NB4 (cell line): Measurements from ENCODE around the gene INPP5E.
A peak's percentile ranks its signal among the peaks of the same experiment; 100 is the strongest.

Experiments used
- DNase-seq: peaks from one replicate; pipeline ENCODE4 v3.0.0; 2010; ENCODE audit warnings: low read depth
- H3K4me3 ChIP-seq: one replicate; pipeline ENCODE4 v1.5.1; 2011; ENCODE audit warnings: mild to moderate bottlenecking, low read depth, low read length, moderate library complexity
- MYC ChIP-seq: IDR thresholded peaks from 2 replicates; pipeline ENCODE4 v1.6.1; 2011; ENCODE audit warnings: low read depth, low read length
- POLR2A ChIP-seq: IDR thresholded peaks from 2 replicates; pipeline ENCODE4 v1.6.1; 2011; ENCODE audit warnings: mild to moderate bottlenecking; ENCODE audit not compliant: insufficient read length; ENCODE audit errors: extremely low read depth
- TF ChIP-seq, protein P1 (sequence below): IDR thresholded peaks from one replicate; pipeline ENCODE4 v1.5.1; 2012; ENCODE audit warnings: low read depth, low read length
- TF ChIP-seq, protein P2 (sequence below): IDR thresholded peaks from 2 replicates; pipeline ENCODE4 v1.6.1; 2011; ENCODE audit warnings: low read depth, low read length

The INPP5E gene, protein sequence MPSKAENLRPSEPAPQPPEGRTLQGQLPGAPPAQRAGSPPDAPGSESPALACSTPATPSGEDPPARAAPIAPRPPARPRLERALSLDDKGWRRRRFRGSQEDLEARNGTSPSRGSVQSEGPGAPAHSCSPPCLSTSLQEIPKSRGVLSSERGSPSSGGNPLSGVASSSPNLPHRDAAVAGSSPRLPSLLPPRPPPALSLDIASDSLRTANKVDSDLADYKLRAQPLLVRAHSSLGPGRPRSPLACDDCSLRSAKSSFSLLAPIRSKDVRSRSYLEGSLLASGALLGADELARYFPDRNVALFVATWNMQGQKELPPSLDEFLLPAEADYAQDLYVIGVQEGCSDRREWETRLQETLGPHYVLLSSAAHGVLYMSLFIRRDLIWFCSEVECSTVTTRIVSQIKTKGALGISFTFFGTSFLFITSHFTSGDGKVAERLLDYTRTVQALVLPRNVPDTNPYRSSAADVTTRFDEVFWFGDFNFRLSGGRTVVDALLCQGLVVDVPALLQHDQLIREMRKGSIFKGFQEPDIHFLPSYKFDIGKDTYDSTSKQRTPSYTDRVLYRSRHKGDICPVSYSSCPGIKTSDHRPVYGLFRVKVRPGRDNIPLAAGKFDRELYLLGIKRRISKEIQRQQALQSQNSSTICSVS

DNA sequence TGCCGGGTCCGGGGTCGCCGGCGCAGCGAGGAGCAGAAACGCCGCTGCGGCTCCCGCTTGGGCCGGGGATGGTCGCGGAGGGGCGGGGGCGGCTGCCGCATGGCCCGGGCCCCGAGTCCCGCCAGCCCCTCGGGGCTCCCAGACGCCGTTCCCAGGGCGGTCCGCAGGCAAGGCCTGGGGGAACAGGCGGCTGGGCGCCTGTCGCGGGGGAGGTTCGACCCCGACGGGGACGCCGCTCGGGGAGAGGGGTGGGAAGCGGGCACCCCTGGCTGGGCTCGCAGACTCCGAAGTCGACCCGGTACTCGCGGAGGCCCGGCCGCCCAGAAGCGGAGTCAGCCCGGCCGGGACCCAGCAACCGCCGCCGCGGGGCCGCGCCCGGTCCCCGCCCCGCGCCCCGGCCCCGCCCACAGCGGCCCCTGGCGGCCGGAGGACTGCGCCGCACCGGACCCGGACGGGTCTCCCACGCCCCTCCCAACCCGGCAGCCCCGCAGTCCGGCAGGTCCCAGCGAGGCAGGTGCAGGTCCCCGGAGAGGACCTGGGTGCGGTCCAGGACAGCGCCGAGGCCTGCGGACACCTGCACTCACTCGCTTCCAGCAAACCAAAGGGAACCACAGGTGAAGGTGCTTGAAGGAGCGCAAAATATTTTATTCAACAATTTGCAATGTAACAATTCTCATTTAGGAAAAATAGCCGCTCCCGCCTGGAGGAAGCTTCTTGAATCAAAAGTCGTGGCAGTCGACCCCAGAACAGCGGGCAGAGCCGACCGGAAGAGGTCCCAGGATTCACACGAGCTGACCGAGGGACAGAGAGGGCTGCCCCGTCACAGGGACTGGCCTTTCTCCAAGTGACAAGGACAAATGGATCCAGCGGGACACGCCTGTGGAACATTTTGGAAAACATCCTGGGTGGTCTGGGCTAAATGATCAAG lies at the start of gene INPP5E:
TSS of gene INPP5E (minus strand) at position 365 of the 928 bp plus-strand sequence. CDS start 426 bp downstream, outside the sequence.
- TF ChIP-seq, protein P1, sequence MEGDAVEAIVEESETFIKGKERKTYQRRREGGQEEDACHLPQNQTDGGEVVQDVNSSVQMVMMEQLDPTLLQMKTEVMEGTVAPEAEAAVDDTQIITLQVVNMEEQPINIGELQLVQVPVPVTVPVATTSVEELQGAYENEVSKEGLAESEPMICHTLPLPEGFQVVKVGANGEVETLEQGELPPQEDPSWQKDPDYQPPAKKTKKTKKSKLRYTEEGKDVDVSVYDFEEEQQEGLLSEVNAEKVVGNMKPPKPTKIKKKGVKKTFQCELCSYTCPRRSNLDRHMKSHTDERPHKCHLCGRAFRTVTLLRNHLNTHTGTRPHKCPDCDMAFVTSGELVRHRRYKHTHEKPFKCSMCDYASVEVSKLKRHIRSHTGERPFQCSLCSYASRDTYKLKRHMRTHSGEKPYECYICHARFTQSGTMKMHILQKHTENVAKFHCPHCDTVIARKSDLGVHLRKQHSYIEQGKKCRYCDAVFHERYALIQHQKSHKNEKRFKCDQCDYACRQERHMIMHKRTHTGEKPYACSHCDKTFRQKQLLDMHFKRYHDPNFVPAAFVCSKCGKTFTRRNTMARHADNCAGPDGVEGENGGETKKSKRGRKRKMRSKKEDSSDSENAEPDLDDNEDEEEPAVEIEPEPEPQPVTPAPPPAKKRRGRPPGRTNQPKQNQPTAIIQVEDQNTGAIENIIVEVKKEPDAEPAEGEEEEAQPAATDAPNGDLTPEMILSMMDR = peak; percentile 48
- peak; percentile 42 for TF ChIP-seq POLR2A
- no peak; the same call in 1 of the 2 replicates for TF ChIP-seq MYC
- TF ChIP-seq, protein P2, sequence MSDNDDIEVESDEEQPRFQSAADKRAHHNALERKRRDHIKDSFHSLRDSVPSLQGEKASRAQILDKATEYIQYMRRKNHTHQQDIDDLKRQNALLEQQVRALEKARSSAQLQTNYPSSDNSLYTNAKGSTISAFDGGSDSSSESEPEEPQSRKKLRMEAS = no peak
- peak; percentile 75 for DNase-seq
- peak within 1 kb of the TSS; percentile 56 for H3K4me3 ChIP-seq

DNA sequence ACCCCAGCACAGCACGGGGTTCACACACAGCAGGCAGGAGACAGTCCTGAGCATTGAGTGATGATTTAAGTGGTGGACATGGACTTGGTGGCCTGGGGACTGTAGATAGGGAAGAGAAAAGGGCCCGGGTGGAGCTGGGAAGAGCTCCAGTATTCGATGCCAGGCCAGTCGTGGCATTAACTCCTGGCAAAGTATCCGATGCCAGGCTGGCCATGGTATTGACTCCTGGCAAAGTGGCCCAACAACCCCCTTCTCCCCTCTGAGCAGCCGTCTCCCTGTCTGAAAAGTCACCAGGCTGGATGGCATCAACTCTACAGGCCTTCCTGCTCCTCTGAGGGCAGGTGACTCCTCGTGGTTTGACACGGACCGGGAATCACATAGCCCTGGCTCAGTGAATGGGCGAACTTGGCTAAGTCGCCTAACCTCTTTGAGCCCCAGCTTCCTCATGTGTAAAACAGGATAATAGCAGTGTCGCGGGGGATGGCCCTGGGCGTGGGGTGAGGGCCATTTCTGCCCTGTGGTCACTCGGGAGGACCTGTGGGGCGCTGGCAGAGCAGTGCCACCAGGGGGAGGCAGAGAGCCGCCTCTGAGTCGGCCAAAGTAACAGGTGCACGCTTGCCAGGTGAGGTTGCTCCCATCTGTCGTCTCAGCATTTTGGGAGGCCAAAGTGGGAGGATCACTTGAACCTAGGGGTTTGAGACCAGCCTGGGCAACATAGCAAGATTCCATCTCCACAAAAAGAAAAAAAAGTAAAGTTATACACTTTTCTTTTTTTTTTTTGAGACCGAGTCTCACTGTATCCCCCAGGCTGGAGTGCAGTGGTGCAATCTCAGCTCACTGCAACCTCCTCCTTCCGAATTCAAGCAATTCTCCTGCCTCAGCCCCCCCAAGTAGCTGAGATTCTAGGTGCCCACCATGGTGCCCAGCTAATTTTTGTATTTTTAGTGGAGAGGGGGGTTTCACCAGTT lies 48.9 kb upstream of the INPP5E start:
- TF ChIP-seq POLR2A = no peak
- TF ChIP-seq, protein P1 = peak; percentile 90
- no peak overlapping the region for H3K4me3 ChIP-seq
- peak; percentile 46 for DNase-seq

DNA sequence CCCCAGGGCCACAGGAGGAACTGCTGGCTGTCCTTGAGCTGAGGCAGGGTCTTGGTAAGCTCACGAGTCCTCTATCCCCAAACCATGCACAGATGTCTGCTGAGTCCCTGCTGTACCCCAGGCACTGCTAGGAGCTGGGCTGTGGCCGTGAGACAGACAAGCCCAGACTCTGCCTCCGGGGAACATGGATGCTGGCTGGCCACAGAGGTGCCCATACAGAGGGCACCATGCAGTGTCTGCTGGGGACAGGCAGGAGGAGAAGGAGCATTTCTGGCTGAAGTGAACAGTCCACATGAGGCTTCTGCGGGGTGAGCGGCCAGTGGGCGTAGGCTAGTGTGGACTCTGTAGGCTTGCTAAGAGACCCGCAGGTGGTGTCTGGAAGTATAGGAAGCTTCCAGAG lies 48.0 kb upstream of the INPP5E start:
- no peak for DNase-seq
- TF ChIP-seq, protein P1 = no peak
- TF ChIP-seq, protein P2 = no peak
- TF ChIP-seq MYC (no peak), POLR2A (no peak)
- no peak overlapping the region for H3K4me3 ChIP-seq

DNA sequence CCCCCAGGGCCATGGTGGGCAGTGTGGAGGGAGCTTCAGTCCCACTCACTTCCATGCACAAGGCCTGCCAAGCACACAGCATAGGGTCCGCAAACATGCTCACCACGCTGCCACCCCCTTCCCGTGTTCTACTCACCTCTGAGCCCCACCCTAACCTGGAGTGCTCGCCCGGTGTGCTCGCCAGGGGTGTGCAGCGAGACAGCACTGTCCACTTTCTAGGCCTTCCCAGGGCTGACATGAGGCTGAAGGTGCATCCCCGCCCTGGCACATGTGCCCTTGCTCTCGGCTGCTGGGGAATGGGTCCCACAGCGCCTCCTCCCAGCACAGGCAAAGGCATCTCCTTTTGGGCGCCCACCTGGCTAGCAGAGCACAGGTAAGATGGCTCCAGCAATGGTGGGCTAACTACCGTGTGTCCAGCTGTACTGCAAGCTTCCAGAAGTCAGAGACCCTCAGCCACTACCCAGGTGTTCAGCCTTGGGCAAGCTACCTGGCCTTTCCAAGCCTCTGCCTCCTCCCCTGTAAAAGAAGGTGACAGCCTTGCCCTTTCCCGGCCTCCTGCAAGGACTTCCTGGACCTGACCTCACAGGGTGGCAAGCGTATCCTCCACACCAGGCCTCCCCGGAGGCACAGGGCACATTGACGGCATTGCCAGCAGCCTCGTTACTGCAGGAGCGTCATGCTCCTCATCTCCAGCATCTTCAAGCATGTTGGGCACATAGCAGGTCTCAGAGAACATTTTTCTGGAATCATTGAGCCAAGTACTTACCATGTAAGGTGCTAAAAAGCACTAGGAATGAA lies 47.4 kb upstream of the INPP5E start:
- no peak overlapping the region for H3K4me3 ChIP-seq
- DNase-seq = no peak
- TF ChIP-seq, protein P1 = no peak
- TF ChIP-seq MYC (no peak), POLR2A (no peak)
- TF ChIP-seq, protein P2 = no peak
